HG02798 (cell line): ENCODE measurements around the gene COP1.

Source experiments
- ATAC-seq: cut with Tn5 transposase; IDR thresholded peaks from one replicate; pipeline ENCODE4 v1.9.1; 2021; ENCODE audit warnings: mild to moderate bottlenecking; ENCODE audit not compliant: unreplicated experiment, poor library complexity

COP1 gene

DNA sequence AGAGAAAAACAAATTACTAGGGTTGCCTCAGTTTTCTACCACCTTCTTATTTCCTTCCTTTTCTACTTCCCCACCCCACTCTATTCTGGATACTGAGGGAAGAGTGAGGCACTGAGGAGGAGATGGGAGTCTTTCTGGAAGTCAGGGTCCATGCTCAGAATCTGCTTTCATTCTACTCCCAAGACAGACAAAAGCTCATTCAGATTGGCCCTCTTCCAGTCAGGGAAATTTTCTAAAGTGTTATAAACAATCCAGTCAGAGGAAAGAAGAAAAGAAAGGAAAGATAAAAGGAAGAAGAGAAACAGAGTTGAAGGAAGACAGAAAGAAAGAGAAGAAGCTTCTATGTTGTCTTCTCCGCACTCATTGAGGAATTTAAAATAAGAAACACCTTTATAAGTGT, 228.6 kb downstream of the COP1 start:
- no peak for ATAC-seq

- ATAC-seq, result no peak
These were observed 230.0 kb downstream of the COP1 start for GRCh38 chr1:175976865-175977642.

- no peak for ATAC-seq
These were observed 237.9 kb downstream of the COP1 start for GRCh38 chr1:175969231-175969630.

DNA sequence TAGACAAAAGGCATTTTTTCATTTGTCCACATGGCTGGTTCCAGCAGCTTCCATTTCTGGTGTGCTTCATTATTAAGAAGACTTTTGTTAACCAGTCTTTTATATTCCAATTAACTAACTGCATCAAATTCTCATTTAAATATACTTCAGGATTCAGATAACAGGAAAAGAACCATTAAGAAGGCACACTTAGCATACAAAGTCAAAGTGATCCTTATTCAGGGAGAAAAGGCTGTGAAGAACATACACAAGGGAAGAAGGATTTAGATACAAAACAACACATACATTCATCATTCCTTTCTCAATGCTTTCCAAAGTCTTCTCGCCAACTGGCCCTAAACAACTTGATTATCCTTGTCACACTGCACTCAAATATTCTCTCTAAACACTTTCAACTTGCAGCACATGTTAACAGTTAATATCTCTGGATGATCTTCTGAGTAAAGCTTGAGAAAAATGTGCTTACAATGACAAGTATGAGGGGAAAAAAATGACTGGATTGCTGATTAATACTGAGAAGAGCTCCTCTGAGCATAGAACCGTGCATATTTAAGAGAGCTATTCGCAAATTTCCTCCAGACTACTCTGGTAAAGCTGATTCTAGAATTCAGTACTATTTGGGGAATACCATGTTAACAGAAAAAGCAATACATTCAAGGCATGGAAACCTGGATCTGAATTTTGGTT, 238.5 kb downstream of the COP1 start:
- no peak for ATAC-seq

DNA sequence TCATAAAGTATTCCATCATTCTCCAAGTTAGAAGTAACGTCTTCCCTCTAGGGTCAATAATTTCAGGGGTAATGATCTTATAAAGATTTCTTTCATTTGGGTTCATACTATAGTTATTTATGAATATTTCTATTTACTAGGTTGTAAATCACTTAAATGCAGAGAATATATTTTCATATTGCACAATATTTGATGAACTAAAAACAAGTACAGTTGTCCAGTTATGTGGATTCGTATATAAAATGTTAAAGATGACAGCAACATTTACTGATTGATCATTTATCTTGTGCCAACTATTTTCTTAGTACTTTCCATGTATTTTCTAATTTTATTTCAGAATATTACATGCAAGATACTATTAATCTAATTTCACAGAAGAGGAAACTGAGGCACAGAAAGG, 243.3 kb downstream of the COP1 start:
- ATAC-seq, result no peak

- ATAC-seq, result no peak
These were observed 246.9 kb downstream of the COP1 start for GRCh38 chr1:175960169-175960568.

DNA sequence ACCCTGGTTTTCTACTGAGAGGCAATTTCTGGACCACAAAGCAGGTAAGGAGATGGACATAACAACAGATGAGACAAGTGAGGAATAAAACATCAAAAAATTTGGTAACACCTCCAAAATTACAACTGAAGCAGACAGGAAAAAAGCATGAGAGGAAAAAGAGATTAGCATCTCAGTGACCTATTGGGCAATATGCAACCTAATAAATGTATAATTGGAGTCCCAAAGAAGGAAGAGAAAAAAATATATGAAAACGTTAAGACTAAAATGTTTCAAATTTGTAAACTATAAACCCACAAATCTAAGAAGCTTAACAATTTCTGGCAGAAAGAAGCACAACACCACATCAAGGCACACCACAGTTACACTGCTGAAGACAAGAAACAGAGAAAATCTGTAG, 255.5 kb downstream of the COP1 start:
- ATAC-seq, result no peak

GRCh38 chr1:175947771-175948170, 259.3 kb downstream of the COP1 start:
- no peak for ATAC-seq

DNA sequence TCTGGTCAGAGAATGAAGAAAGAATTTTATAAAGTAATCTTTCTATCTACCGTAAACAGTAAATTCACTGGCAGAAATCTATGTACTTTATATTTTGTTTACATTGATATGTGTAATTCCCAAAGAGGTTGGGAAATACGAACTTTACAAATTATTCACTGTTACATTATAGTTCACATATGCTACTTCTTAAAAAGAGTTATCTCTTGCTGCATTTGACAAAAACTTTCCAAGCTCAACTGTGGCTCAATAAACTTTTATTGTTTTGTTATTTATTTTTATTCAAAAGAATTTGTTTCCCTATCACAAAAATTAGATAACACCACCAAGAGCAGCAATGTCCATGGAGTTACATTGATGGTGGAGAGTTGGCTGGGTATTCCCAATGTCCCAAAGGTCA, 262.5 kb downstream of the COP1 start:
- ATAC-seq, result no peak

- ATAC-seq, result no peak
These were observed 265.9 kb downstream of the COP1 start for GRCh38 chr1:175941164-175941563.

GRCh38 chr1:175936736-175937135, 270.4 kb downstream of the COP1 start:
- ATAC-seq, result no peak

DNA sequence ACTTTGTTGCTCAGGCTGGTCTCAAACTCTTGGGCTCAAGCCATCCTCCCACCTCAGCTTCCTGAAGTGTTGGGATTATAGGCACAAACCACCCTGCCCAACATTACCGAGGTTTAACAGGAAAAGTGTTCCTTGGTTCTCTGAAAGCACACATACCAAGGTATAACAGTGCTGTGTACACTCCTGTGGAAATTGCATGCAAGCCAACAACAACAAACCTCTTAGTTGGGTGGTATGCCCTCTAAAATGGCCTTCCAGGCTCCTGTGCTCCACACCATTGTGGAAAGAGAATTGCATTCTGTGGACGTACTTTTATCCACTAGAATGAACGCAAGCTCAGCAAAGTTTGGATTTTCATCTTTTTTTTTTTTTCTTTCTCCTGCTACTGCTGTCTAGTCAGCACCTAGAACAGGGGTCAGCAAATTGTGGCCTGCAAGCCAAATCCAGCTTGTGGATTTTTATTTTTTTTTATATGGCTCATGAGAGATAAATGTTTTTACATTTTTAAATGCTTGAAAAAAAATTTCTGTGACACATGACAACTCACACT, 271.4 kb downstream of the COP1 start:
- no peak for ATAC-seq

DNA sequence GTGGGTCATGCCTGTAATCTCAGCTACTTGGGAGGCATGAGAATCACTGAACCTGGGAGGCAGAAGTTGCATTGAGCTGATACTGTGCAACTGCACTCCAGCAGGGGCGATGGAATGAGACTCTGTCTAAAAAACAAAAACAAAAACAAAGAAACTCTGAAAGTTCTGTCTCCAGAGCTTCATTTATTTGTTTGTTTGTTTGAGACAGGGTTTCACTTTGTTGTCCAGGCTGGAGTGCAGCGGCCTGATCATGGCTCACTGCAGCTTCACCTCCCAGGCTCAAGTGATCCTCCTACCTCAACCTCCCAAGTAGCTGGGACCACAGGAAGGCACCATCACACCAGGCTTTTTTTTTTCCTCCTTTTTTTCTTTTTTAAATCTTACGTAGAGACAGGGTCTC, 271.9 kb downstream of the COP1 start:
- ATAC-seq, result no peak

GRCh38 chr1:175933801-175934200, 273.3 kb downstream of the COP1 start:
- no peak for ATAC-seq

DNA sequence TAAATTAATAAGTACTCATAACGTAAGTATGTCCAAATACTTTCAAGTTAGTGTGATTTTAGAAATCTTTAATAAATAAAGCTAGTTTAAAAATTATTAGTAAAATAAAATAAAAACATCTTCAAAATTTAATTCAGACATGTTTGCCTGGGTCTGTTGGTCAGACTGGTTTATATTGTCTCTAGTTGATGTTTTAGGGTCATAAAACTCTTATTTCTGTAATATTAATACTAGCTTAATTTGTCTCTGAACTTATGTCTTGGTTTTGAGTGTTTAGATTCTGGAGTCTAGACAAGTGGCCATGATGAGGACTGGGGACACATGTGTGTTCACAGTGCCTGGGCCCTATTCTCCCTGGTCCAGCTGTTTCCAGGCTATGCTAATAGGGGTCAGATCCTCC, 279.1 kb downstream of the COP1 start:
- no peak for ATAC-seq

- no peak for ATAC-seq
These were observed 284.7 kb downstream of the COP1 start for GRCh38 chr1:175922254-175922881.

DNA sequence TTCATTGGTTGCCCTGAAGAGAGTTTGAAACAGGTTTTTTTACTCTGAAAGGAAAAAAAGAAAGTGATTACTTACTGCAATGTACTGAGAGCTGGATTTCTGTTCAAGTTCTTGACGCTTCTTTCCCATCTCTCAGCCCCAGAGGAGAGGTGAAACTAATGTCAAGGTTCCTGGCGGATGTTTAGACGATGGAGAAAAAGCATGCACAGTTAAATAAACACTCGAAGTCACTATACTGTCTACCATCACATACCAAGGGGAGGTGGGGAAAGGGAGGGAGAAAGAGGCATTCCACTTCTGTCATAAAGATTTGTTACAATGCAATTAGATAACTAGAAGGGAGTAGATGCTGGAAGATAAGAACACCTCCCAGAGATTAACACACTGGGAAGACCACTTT, 286.7 kb downstream of the COP1 start:
- no peak for ATAC-seq

DNA sequence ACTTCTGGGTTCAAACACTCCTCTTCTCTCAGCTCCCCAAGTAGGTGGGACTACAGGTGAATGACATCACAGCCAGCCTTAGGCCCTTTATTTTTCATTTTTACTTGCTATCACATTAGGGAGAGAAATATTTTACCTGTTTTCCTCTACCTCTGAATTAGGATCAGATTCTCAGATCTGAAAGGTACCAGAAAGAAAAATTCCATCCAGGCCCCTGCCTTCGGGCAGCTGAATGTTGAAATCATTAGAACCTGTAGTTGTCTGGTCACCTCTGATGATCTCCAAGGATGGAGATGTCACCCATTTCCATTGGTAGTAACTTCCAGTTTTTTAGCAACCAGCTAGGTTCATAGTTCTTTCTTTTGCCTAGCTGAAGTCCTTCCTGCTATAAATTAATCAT, 288.1 kb downstream of the COP1 start:
- ATAC-seq, result no peak

DNA sequence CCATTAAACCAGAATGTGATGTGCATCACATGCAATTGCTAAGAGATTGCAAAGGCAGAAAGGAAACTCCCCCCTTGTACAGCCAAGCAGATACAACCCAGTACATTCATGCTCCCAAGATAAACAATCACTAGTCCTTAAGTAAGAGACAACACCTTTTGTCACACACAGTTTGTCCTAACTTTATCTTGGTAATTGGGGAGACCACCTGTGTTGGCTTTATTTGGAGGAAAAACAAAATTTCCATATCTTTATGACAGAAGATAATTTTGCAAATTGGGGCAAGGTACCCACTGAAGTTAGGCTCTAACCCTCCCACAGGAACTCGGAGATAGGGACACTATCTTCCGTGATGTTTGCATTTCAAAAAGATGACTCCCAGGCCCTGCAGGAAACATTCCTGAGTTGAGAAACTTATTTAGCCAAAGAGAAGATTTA, 288.7 kb downstream of the COP1 start:
- no peak for ATAC-seq

GRCh38 chr1:175914115-175914514, 293.0 kb downstream of the COP1 start:
- no peak for ATAC-seq

GRCh38 chr1:175911138-175911537, 295.9 kb downstream of the COP1 start:
- no peak for ATAC-seq
